K562 (cell line): ENCODE measurements around the gene HNRNPF. TPM values are rescaled to one million over a fixed set of nuclear protein-coding genes. Genes with fewer than 3 reads are reported as not detected.

Experiments used
- ASH1L ChIP-seq: fragments of 450-650 bp; IDR thresholded peaks from 2 replicates; pipeline ENCODE4 v1.6.1; 2018; ENCODE audit warnings: borderline replicate concordance, mild to moderate bottlenecking, low read depth; ENCODE audit not compliant: partially characterized antibody
- EP400 ChIP-seq: fragments of 450-650 bp; IDR thresholded peaks from 2 replicates; pipeline ENCODE4 v1.6.1; 2017; ENCODE audit warnings: antibody characterized with exemption, mild to moderate bottlenecking, moderate library complexity
- NR2C2 ChIP-seq, 2 experiments: fragments of 200-800 bp in 1 of 2; sonication (Bioruptor generic) in 1 of 2; sonication (generic) in 1 of 2; formaldehyde crosslinking in 1 of 2; IDR thresholded peaks; 2 replicates each; pipeline versions ENCODE4 v1.6.1 to v1.8.0; 2016 to 2022; ENCODE audit warnings: mild to moderate bottlenecking in 1 of 2, missing compliant biosample characterization in 1 of 2, missing genetic modification characterization in 1 of 2, missing genetic modification reagents in 1 of 2
- ZNF24 ChIP-seq: fragments of 450-650 bp; IDR thresholded peaks from 2 replicates; pipeline ENCODE4 v1.6.1; 2016
- ZNF407 ChIP-seq: fragments of 450-650 bp; IDR thresholded peaks from 2 replicates; pipeline ENCODE4 v1.6.1; 2016; ENCODE audit warnings: low read depth
- polyA plus RNA-seq, 8 experiments: library from polyadenylated mRNA; depleted of rRNA in 4 of 8; stranded (reverse) in 5 of 8; unstranded in 3 of 8; fragments of >200 nt; fragmentation: Nextera tagmentation in 2 of 8; fragmentation: Illumina TruSeq in 1 of 8; extraction: Ambion mirVana in 2 of 8; extraction: Trizol in 1 of 8; gene quantifications; 2 replicates each; pipeline versions ENCODE4 v1.2.1 to v1.2.3, GENCODE V29; 2011 to 2014; ENCODE audit warnings: inconsistent platforms in 1 of 8, missing spikeins in 1 of 8
- total RNA-seq, 7 experiments: library from RNA; depleted of rRNA in 6 of 7; stranded (reverse); fragments of >200 nt in 6 of 7; fragmentation: Illumina TruSeq in 2 of 7; extraction: Trizol in 2 of 7; gene quantifications; 2 replicates each; pipeline versions ENCODE4 v1.2.1 to v1.2.3, GENCODE V29; 2011 to 2021; ENCODE audit warnings: low replicate concordance in 1 of 7

Gene HNRNPF
- total and polyA plus RNA-seq, 9 of the 15 experiments (the other 6 are each of a cell fraction or from before 2014, with no cell fraction given), result 192 to 489 (median 416) TPM

- TF ChIP-seq ZNF407 (no peak), ZNF24 (peak; percentile 67; the same call in 1 of the 2 replicates), NR2C2 (CRISPR knock-in tag; IDR thresholded peaks at IDR 0.05) (no peak), NR2C2 (tag; IDR thresholded peaks at IDR 0.05) (peak; percentile 66), EP400 (peak; percentile 79), ASH1L (no peak)
Observed at GRCh38 chr10:43380610-43381222, 28.3 kb downstream of the HNRNPF start (continued).
